ENCODE results near the gene CCDC160. TPM values are rescaled to one million over a fixed set of nuclear protein-coding genes. Genes with fewer than 3 reads are reported as not detected.
"Not testable (repeated sequence)": the region's sequence is repeated elsewhere in the genome, so short reads cannot be mapped to it uniquely, and the experiment has no call there.

The CCDC160 gene
- polyA plus RNA-seq, 1 donor from 2014 or later: 4.3 TPM

DNA sequence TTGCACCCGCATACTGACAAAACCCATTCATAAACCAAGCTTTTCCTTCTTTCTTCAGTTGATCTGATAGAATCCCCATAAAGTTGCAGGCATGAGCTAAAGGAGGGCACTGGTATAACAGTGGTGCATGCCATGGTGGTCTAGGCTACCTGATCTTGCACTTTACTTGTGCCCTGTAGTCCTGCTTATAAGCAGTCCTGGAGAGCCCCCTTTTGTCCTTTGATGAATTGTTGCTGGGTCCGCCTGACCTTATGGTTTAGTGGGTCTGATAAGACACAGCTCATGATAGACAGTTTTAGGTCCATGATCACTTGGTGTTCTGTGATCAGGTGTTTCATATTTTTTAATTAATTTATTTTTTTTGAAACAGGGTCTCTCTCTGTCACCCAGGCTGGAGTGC is 19.7 kb downstream of the CCDC160 start:
- Histone ChIP-seq H3K36me3 (ENCODE audit: insufficient read depth, low read length) (no peaks in the 10 kb centered on the region), H3F3A (ENCODE audit: insufficient read depth, low read length, poor library complexity, severe bottlenecking) (no peaks in the 10 kb centered on the region), H2AFZ (ENCODE audit: low read depth, low read length) (no peak overlapping the region), H4K20me1 (ENCODE audit: insufficient read depth) (no peaks in the 10 kb centered on the region), H3K27me3 (ENCODE audit: insufficient read depth, low read depth, low read length) (no peaks in the 10 kb centered on the region), H3K27ac (ENCODE audit: low read length) (no peak overlapping the region), H3K79me2 (replicated peaks; ENCODE audit: insufficient read depth, low read length) (no peaks in the 10 kb centered on the region), H3K9me2 (ENCODE audit: insufficient read depth, low read length) (no peaks in the 10 kb centered on the region), H3K9ac (ENCODE audit: low read length) (no peak overlapping the region), H3K4me3 (ENCODE audit: low read length) (no peak overlapping the region), H3K4me2 (ENCODE audit: low read length) (no peak overlapping the region), H3K9me3 (ENCODE audit: low read length) (no peaks in the 10 kb centered on the region)
- TF ChIP-seq EP300 (conservative IDR thresholded peaks at IDR 0.05; ENCODE audit: poor library complexity, severe bottlenecking) (no peak), SMC3 (conservative IDR thresholded peaks at IDR 0.05; ENCODE audit: poor library complexity) (no peak)

DNA sequence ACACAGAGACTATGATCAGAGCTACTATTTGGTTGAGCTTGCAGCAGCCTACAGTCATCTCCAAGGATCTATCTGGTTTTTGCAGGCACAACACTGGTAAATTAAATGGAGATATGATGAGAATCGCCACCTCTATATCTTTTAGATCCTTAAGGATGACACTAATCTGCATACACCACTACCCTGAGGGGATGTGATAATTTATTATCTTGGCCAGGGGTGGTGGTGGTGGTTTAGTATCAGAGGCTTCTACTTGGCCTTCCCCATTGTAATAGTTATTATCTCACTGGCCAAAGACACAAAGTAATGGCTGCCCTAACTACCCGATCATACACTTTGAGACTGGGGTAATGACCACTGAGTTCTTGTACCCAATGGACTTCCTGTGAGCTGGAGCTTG is 21.2 kb downstream of the CCDC160 start:
- H4K20me1 ChIP-seq (ENCODE audit: insufficient read depth): no peaks in the 10 kb centered on the region

GRCh38 chrX:134285934-134286333 is 49.0 kb downstream of the CCDC160 start:
- H4K20me1 ChIP-seq (ENCODE audit: insufficient read depth); H3K27me3 ChIP-seq (ENCODE audit: insufficient read depth, low read depth, low read length); H3K9ac ChIP-seq (ENCODE audit: low read length); H3K9me2 ChIP-seq (ENCODE audit: insufficient read depth, low read length); H3K79me2 ChIP-seq (replicated peaks; ENCODE audit: insufficient read depth, low read length); H2AFZ ChIP-seq (ENCODE audit: low read depth, low read length); H3F3A ChIP-seq (ENCODE audit: insufficient read depth, low read length, poor library complexity, severe bottlenecking); H3K36me3 ChIP-seq (ENCODE audit: insufficient read depth, low read length); H3K27ac ChIP-seq (ENCODE audit: low read length); H3K4me3 ChIP-seq (ENCODE audit: low read length); H3K4me2 ChIP-seq (ENCODE audit: low read length); H3K9me3 ChIP-seq (ENCODE audit: low read length): not testable (repeated sequence)

More for the DNA sequence above, 21.2 kb downstream of the CCDC160 start:
- Histone ChIP-seq H3F3A (ENCODE audit: insufficient read depth, low read length, poor library complexity, severe bottlenecking) (no peaks in the 10 kb centered on the region), H3K27ac (ENCODE audit: low read length) (no peak overlapping the region), H3K4me2 (ENCODE audit: low read length) (no peak overlapping the region), H3K9me2 (ENCODE audit: insufficient read depth, low read length) (no peaks in the 10 kb centered on the region), H3K9ac (ENCODE audit: low read length) (no peak overlapping the region), H3K9me3 (ENCODE audit: low read length) (no peaks in the 10 kb centered on the region), H2AFZ (ENCODE audit: low read depth, low read length) (no peak overlapping the region), H3K4me3 (ENCODE audit: low read length) (no peak overlapping the region), H3K36me3 (ENCODE audit: insufficient read depth, low read length) (no peaks in the 10 kb centered on the region), H3K27me3 (ENCODE audit: insufficient read depth, low read depth, low read length) (no peaks in the 10 kb centered on the region), H3K79me2 (replicated peaks; ENCODE audit: insufficient read depth, low read length) (no peaks in the 10 kb centered on the region)
- TF ChIP-seq SMC3 (conservative IDR thresholded peaks at IDR 0.05; ENCODE audit: poor library complexity): no peak
- TF ChIP-seq, protein P1, sequence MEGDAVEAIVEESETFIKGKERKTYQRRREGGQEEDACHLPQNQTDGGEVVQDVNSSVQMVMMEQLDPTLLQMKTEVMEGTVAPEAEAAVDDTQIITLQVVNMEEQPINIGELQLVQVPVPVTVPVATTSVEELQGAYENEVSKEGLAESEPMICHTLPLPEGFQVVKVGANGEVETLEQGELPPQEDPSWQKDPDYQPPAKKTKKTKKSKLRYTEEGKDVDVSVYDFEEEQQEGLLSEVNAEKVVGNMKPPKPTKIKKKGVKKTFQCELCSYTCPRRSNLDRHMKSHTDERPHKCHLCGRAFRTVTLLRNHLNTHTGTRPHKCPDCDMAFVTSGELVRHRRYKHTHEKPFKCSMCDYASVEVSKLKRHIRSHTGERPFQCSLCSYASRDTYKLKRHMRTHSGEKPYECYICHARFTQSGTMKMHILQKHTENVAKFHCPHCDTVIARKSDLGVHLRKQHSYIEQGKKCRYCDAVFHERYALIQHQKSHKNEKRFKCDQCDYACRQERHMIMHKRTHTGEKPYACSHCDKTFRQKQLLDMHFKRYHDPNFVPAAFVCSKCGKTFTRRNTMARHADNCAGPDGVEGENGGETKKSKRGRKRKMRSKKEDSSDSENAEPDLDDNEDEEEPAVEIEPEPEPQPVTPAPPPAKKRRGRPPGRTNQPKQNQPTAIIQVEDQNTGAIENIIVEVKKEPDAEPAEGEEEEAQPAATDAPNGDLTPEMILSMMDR (IDR thresholded peaks at IDR 0.05; ENCODE audit: poor library complexity, severe bottlenecking): no peak
- no peak for TF ChIP-seq POLR2AphosphoS5 (IDR thresholded peaks at IDR 0.05)
- TF ChIP-seq EP300 (conservative IDR thresholded peaks at IDR 0.05; ENCODE audit: poor library complexity, severe bottlenecking): no peak
- no peak for TF ChIP-seq TAF1 (IDR thresholded peaks at IDR 0.05; ENCODE audit: low read depth)
- TF ChIP-seq MXI1 (conservative IDR thresholded peaks at IDR 0.05; ENCODE audit: poor library complexity, severe bottlenecking): no peak
- TF ChIP-seq REST (IDR thresholded peaks at IDR 0.05; ENCODE audit: borderline replicate concordance): no peak
- TF ChIP-seq RAD21 (conservative IDR thresholded peaks at IDR 0.05): no peak
- TF ChIP-seq EZH2 (IDR thresholded peaks at IDR 0.05; ENCODE audit: borderline replicate concordance, insufficient read depth, low read length, poor library complexity, severe bottlenecking): no peak

All from neural cell (in vitro differentiated cells).